A673 (cell line): ENCODE measurements around the gene INPP4B.

Source experiments
- CTCF ChIP-seq: fragments of 300-800, 200-600 bp; sonication (generic); conservative IDR thresholded peaks from 2 replicates; pipeline ENCODE4 v1.5.1; 2017; ENCODE audit warnings: low read depth, mild to moderate bottlenecking, antibody characterized with exemption, low read length, moderate library complexity, mixed read lengths
- EZH2 ChIP-seq: fragments of 200-600 bp; sonication (generic); IDR thresholded peaks from 2 replicates; pipeline ENCODE4 v1.6.1; 2017; ENCODE audit warnings: borderline replicate concordance, low read depth, mild to moderate bottlenecking, mixed read lengths, antibody characterized with exemption, low read length; ENCODE audit not compliant: poor library complexity, severe bottlenecking

GRCh38 chr4:142347241-142347640 is 498.9 kb downstream of the INPP4B start:
- TF ChIP-seq CTCF (no peak), EZH2 (no peak)
